GM13977 (cell line): ENCODE measurements around the gene AMBN.

Experiments
- DNase-seq: peaks from one replicate; pipeline ENCODE4 v3.0.0; 2012; ENCODE audit warnings: low spot score
- CTCF ChIP-seq: IDR thresholded peaks from 2 replicates; pipeline ENCODE4 v1.5.1; 2012; ENCODE audit warnings: mild to moderate bottlenecking, control low read depth; ENCODE audit not compliant: insufficient read depth; ENCODE audit errors: extremely low read depth, missing control alignments
- in situ Hi-C: fragments of 300-500 bp; cut with MboI; formaldehyde crosslinking; loops from one replicate; pipeline ENCODE4 v1.12.0; 2022; ENCODE audit warnings: low sequenced_read_pairs, low pct_unique_long_range_greater_than_20kb, mixed read lengths, inconsistent platforms; ENCODE audit not compliant: unreplicated experiment

The AMBN gene

GRCh38 chr4:70586841-70587240, 5.2 kb upstream of the AMBN start:
- in situ Hi-C loops = no loop called here
- TF ChIP-seq CTCF = no peak
- no peak for DNase-seq

- TF ChIP-seq CTCF = no peak
- DNase-seq = peak; percentile 14
- in situ Hi-C loops = no loop called here
Observed at GRCh38 chr4:70589785-70590184, 2.3 kb upstream of the AMBN start.

GRCh38 chr4:70594196-70594595, 2.1 kb downstream of the AMBN start:
- DNase-seq = no peak
- TF ChIP-seq CTCF = no peak

GRCh38 chr4:70600305-70600704, 8.2 kb downstream of the AMBN start:
- TF ChIP-seq CTCF = no peak
- in situ Hi-C loops = no loop called here
- no peak for DNase-seq

More at GRCh38 chr4:70594196-70594595, 2.1 kb downstream of the AMBN start:
- in situ Hi-C loops = no loop called here

- in situ Hi-C loops = no loop called here
- no peak for TF ChIP-seq CTCF
- DNase-seq = no peak
Observed at GRCh38 chr4:70600977-70601376, 8.9 kb downstream of the AMBN start.

GRCh38 chr4:70601422-70602039, 9.5 kb downstream of the AMBN start:
- peak; percentile 91 for TF ChIP-seq CTCF
- DNase-seq = peak; percentile 42
- in situ Hi-C loops = no loop called here
